Breast epithelium (tissue), 4 donors: ENCODE measurements around the gene PLA2G2F. TPM values are rescaled to one million over a fixed set of nuclear protein-coding genes. Genes with fewer than 3 reads are reported as not detected.
A peak's percentile ranks its signal among the peaks of the same experiment; 100 is the strongest.

Experiments
- DNase-seq, 2 donors: peaks; one replicate each; pipeline ENCODE4 v3.0.0-alpha.2; 2019; ENCODE audit warnings: low spot score in 2 of 2
- H3K27ac ChIP-seq, 2 donors: fragments of 200-600 bp; sonication (generic) in 1 of 2; one replicate each; pipeline ENCODE4 v1.5.1; 2016 to 2019; ENCODE audit warnings: mild to moderate bottlenecking in 1 of 2
- H3K27me3 ChIP-seq, 2 donors: fragments of 200-600 bp; sonication (generic) in 1 of 2; one replicate each; pipeline versions ENCODE4 v1.5.1 to v1.6.0; 2017 to 2019; ENCODE audit warnings: control low read depth in 1 of 2, mild to moderate bottlenecking in 1 of 2
- H3K36me3 ChIP-seq: fragments of 200-600 bp; one replicate; pipeline ENCODE4 v1.5.1; 2019
- H3K4me1 ChIP-seq, 2 donors: fragments of 200-600 bp; sonication (generic); one replicate each; pipeline ENCODE4 v1.5.1; 2016 to 2019; ENCODE audit warnings: control low read depth in 1 of 2
- H3K4me3 ChIP-seq, 3 donors: fragments of 200-600 bp; sonication (generic); 1 replicate in 2 of 3; 2 replicates in 1 of 3; pipeline ENCODE4 v1.5.1; 2016 to 2019; ENCODE audit warnings: mild to moderate bottlenecking in 3 of 3, moderate library complexity in 2 of 3
- H3K9me3 ChIP-seq, 2 donors: fragments of 200-600 bp; sonication (generic) in 1 of 2; one replicate each; pipeline ENCODE4 v1.5.1; 2016 to 2019; ENCODE audit warnings: control low read depth in 1 of 2
- CTCF ChIP-seq, 3 donors: fragments of 450-650 bp; IDR thresholded peaks; one replicate each; pipeline ENCODE4 v1.5.1; 2016 to 2017; ENCODE audit warnings: antibody characterized with exemption in 3 of 3, mild to moderate bottlenecking in 3 of 3, moderate library complexity in 3 of 3
- POLR2A ChIP-seq: fragments of 450-650 bp; IDR thresholded peaks from one replicate; pipeline ENCODE4 v1.6.1; 2016; ENCODE audit warnings: antibody characterized with exemption, mild to moderate bottlenecking, moderate library complexity
- POLR2AphosphoS5 ChIP-seq, 3 donors: sonication (generic); formaldehyde crosslinking; IDR thresholded peaks; one replicate each; pipeline ENCODE4 v1.6.1; 2017; ENCODE audit warnings: antibody characterized with exemption in 3 of 3
- intact Hi-C: fragments of 100-400 bp; cut with DNase I; formaldehyde crosslinking; loops from one replicate; pipeline ENCODE4 v1.15.1; 2023; ENCODE audit warnings: low total_unique reads
- total RNA-seq, 3 donors: library from RNA; depleted of rRNA; stranded (reverse); fragments of >200 nt; gene quantifications; one replicate each; pipeline ENCODE4 v1.1.0, GENCODE V29; 2016

Gene PLA2G2F
- total RNA-seq, 3 donors from 2014 or later, result not detected

- no peaks in the 10 kb centered on the region for H3K36me3 ChIP-seq
- no peaks in the 10 kb centered on the region for H3K27me3 ChIP-seq
- no peaks in the 10 kb centered on the region for H3K9me3 ChIP-seq
- TF ChIP-seq POLR2AphosphoS5 (IDR thresholded peaks at IDR 0.05) (no peak), POLR2A (no peak), CTCF (IDR thresholded peaks at IDR 0.05) (no peak)
- intact Hi-C loops, result no loop called here
- H3K4me3 ChIP-seq, result no peak overlapping the region
- no peak overlapping the region for H3K27ac ChIP-seq
- DNase-seq, result no peak
- no peaks in the 10 kb centered on the region for H3K4me1 ChIP-seq
Observed at GRCh38 chr1:20108366-20109123, 30.6 kb upstream of the PLA2G2F start.

- H3K36me3 ChIP-seq, result no peaks in the 10 kb centered on the region
- intact Hi-C loops, result no loop called here
- DNase-seq, result no peak
Observed at GRCh38 chr1:20109223-20109856, 29.8 kb upstream of the PLA2G2F start.

GRCh38 chr1:20110679-20111078 is 28.4 kb upstream of the PLA2G2F start:
- no peak overlapping the region for H3K4me3 ChIP-seq
- intact Hi-C loops, result no loop called here
- H3K27me3 ChIP-seq, result no peaks in the 10 kb centered on the region
- no peaks in the 10 kb centered on the region for H3K36me3 ChIP-seq
- DNase-seq, result peak in 1 of 2 donors; percentile 65
- H3K27ac ChIP-seq, result peak overlapping the region; percentile 44 to 78
- no peak for TF ChIP-seq CTCF (IDR thresholded peaks at IDR 0.05)
- peak in 1 of 3 donors; percentile 34 for TF ChIP-seq POLR2AphosphoS5 (IDR thresholded peaks at IDR 0.05)
- TF ChIP-seq POLR2A, result no peak
- H3K4me1 ChIP-seq, result no peaks in the 10 kb centered on the region
- H3K9me3 ChIP-seq, result no peaks in the 10 kb centered on the region

More at GRCh38 chr1:20109223-20109856, 29.8 kb upstream of the PLA2G2F start:
- Histone ChIP-seq H3K27me3 (no peaks in the 10 kb centered on the region), H3K4me3 (no peak overlapping the region), H3K27ac (peak overlapping the region in 1 of 2 donors; percentile 78), H3K9me3 (no peaks in the 10 kb centered on the region), H3K4me1 (no peaks in the 10 kb centered on the region)
- no peak for TF ChIP-seq POLR2A
- TF ChIP-seq CTCF (IDR thresholded peaks at IDR 0.05), result no peak

DNA sequence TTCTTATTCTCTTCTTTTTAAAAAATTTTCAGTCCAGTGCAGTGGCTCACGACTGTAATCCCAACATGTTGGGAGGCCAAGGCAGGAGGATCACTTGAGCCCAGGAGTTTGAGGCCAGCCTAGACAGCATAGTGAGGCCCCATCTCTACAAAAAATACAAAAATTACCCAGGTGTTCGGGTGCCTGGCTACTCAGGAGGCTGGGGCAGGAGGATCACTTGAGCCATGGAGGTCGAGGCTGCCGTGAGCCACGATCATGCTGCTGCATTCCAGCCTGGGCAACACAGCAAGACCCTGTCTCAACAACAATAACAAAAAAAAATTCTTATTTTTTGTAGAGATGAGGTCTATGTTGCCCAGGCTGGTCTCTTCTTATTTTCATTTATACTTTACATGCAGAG is 27.7 kb upstream of the PLA2G2F start:
- no peak for TF ChIP-seq POLR2AphosphoS5 (IDR thresholded peaks at IDR 0.05)
- no peak for TF ChIP-seq CTCF (IDR thresholded peaks at IDR 0.05)
- no peak for TF ChIP-seq POLR2A
- intact Hi-C loops, result no loop called here
- no peaks in the 10 kb centered on the region for H3K36me3 ChIP-seq
- no peaks in the 10 kb centered on the region for H3K4me1 ChIP-seq
- no peaks in the 10 kb centered on the region for H3K27me3 ChIP-seq
- H3K9me3 ChIP-seq, result no peaks in the 10 kb centered on the region
- peak overlapping the region; percentile 44 to 78 for H3K27ac ChIP-seq
- no peak overlapping the region for H3K4me3 ChIP-seq
- DNase-seq, result no peak

DNA sequence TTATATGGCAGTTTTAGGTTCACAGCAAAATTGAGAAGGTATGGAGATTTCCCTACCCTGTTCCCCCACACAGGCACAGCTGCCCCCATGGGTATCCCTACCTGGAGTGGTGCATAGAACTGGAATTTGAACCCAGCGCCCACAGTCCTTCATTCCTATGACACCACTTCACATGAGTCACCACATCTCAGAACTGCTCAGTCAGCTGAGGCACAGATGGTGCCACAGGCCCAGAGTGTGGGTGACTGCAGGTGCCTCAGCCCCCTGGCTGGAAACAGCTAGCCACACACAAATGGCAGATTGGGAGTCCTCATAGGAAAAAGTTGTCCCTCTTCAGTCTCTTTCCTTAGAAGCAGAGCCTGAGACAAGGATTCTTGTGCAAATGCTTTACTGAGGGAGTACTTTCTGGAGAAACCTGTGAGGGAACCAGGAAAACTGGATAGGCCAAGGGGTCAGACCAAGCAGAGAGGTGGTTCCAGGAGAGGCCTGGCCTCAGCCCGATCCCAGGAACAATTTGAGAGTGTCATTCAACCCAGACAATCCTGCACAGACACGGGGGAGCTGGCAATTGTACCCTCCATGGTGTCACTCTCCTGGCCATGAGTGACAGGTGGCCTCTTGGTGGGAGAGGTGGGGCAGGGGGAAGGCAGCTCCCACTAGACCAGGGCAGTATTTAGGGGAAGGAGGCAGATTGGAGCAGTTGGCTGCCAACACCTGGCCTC is 26.7 kb upstream of the PLA2G2F start:
- Histone ChIP-seq H3K27ac (no peak overlapping the region), H3K27me3 (no peaks in the 10 kb centered on the region), H3K4me3 (no peak overlapping the region), H3K9me3 (no peaks in the 10 kb centered on the region), H3K4me1 (no peaks in the 10 kb centered on the region), H3K36me3 (no peaks in the 10 kb centered on the region)
- intact Hi-C loops, result no loop called here
- TF ChIP-seq CTCF (IDR thresholded peaks at IDR 0.05) (no peak), POLR2AphosphoS5 (IDR thresholded peaks at IDR 0.05) (no peak), POLR2A (no peak)
- DNase-seq, result no peak
